ENCODE measurements around the gene OLR1. TPM values are rescaled to one million over a fixed set of nuclear protein-coding genes. Genes with fewer than 3 reads are reported as not detected.

Gene OLR1
- total and polyA plus RNA-seq, 2 donors (not counting 1 experiment from before 2014, with no cell fraction given): not detected

DNA sequence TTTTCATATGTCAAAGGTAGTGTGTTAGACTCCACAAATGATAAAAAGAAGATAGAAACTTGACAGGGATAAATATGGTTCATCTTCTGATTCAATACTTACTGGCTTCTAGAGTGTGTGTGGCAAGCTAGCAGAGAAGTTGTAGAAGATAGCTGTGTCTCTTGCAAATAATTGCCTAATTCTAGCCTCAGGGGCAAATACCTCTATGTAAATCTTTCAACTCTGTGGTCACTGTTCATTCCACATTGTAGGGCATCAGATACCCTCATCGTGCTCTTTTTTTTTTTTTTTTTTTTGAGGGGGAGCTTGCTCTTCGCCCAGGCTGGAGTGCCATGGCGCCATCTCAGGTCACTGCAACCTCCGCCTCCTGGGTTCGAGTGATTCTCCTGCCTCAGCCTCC is 1.7 kb downstream of the OLR1 start:
- H3K27ac Mint-ChIP-seq: no peak overlapping the region

DNA sequence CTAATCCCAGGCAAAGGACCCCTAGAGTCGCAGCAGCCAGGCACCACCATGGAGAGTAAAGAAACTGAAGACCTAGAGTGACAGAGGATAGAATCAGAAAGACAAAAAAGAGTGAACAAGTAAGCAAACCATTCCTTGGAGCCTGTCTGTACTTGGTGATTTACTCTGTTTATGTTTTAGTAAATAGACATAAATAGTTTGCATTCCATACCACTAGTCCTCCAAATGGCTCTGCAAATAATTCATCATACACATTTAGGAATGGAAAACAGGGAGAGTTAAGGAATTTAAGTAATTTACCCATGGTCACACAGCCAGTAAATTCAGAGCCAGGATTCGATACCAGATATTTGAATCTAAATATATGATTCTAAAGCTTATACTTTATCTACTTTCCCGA is 2.8 kb downstream of the OLR1 start:
- H3K36me3 ChIP-seq (replicated peaks in 1 of 2; ENCODE audit: control extremely low read depth in 1 of 2, control insufficient read depth in 1 of 2, extremely low read depth in 1 of 2, insufficient read depth in 2 of 2, low read length in 1 of 2): no peaks in the 10 kb centered on the region
- WGBS (ENCODE audit: insufficient coverage): 100% methylated on average over 1 of the region's 3 CpGs
- H3K4me1 Mint-ChIP-seq: no peaks in the 10 kb centered on the region
- ChIA-PET CTCF (no interaction called here), POLR2A (no interaction called here)
- no peak for ATAC-seq (ENCODE audit: low read depth)
- no peak for DNase-seq
- no peak overlapping the region for H3K4me3 Mint-ChIP-seq
- no peak overlapping the region for H3K9ac ChIP-seq (ENCODE audit: low read length)
- intact Hi-C loops (cut with micrococcal nuclease): no loop called here
- no peak overlapping the region for H3K4me3 ChIP-seq (ENCODE audit: control extremely low read depth in 1 of 5, extremely low read depth in 1 of 5, insufficient read depth in 1 of 5, low read depth in 2 of 5, low read length in 4 of 5)
- H3K4me2 ChIP-seq (replicated peaks; ENCODE audit: low read depth, low read length, poor library complexity, severe bottlenecking): no peak overlapping the region
- H3K9me3 ChIP-seq (ENCODE audit: control extremely low read depth in 1 of 3, control insufficient read depth in 2 of 3, insufficient read depth in 1 of 3, low read length in 2 of 3): no peaks in the 10 kb centered on the region
- no peaks in the 10 kb centered on the region for H3K9me3 Mint-ChIP-seq (ENCODE audit: insufficient read depth)
- no peak overlapping the region for H3K27ac Mint-ChIP-seq
- no peaks in the 10 kb centered on the region for H4K20me1 ChIP-seq (ENCODE audit: control insufficient read depth, insufficient read depth, low read length, poor library complexity, severe bottlenecking)
- peaks cover 36% of the 10 kb centered on the region for H3K27me3 Mint-ChIP-seq
- no peak overlapping the region for H3K27ac ChIP-seq (ENCODE audit: low read length in 2 of 2)
- H3K27me3 ChIP-seq (replicated peaks in 1 of 4; ENCODE audit: control extremely low read depth in 1 of 4, control insufficient read depth in 3 of 4, insufficient read depth in 4 of 4, low read length in 3 of 4): peaks cover 0 to 7% (median 3%) of the 10 kb centered on the region in 4 experiments
- TF ChIP-seq EZH2 (IDR thresholded peaks at IDR 0.05; ENCODE audit: borderline replicate concordance, insufficient read depth, low read depth, low read length, poor library complexity, severe bottlenecking) (no peak), CTCF (IDR thresholded peaks at IDR 0.05) (no peak)
- no peak overlapping the region for H2AFZ ChIP-seq (ENCODE audit: insufficient read depth, low read depth, low read length, poor library complexity, severe bottlenecking)
- H3K4me1 ChIP-seq (ENCODE audit: control insufficient read depth in 2 of 2, insufficient read depth in 2 of 2, low read length in 2 of 2): no peaks in the 10 kb centered on the region
- no peaks in the 10 kb centered on the region for H3K79me2 ChIP-seq (ENCODE audit: control insufficient read depth, insufficient read depth, low read length)

More for the DNA sequence above, 1.7 kb downstream of the OLR1 start:
- Histone ChIP-seq H3K27me3 (replicated peaks in 1 of 4; ENCODE audit: control extremely low read depth in 1 of 4, control insufficient read depth in 3 of 4, insufficient read depth in 4 of 4, low read length in 3 of 4) (peaks cover 0 to 7% (median 3%) of the 10 kb centered on the region in 4 experiments), H3K4me3 (ENCODE audit: control extremely low read depth in 1 of 5, extremely low read depth in 1 of 5, insufficient read depth in 1 of 5, low read depth in 2 of 5, low read length in 4 of 5) (no peak overlapping the region), H2AFZ (ENCODE audit: insufficient read depth, low read depth, low read length, poor library complexity, severe bottlenecking) (no peak overlapping the region), H3K9ac (ENCODE audit: low read length) (no peak overlapping the region), H3K4me2 (replicated peaks; ENCODE audit: low read depth, low read length, poor library complexity, severe bottlenecking) (no peak overlapping the region), H3K36me3 (replicated peaks in 1 of 2; ENCODE audit: control extremely low read depth in 1 of 2, control insufficient read depth in 1 of 2, extremely low read depth in 1 of 2, insufficient read depth in 2 of 2, low read length in 1 of 2) (no peaks in the 10 kb centered on the region), H4K20me1 (ENCODE audit: control insufficient read depth, insufficient read depth, low read length, poor library complexity, severe bottlenecking) (no peaks in the 10 kb centered on the region), H3K9me3 (ENCODE audit: control extremely low read depth in 1 of 3, control insufficient read depth in 2 of 3, insufficient read depth in 1 of 3, low read length in 2 of 3) (no peaks in the 10 kb centered on the region), H3K27ac (ENCODE audit: low read length in 2 of 2) (no peak overlapping the region), H3K4me1 (ENCODE audit: control insufficient read depth in 2 of 2, insufficient read depth in 2 of 2, low read length in 2 of 2) (no peaks in the 10 kb centered on the region), H3K79me2 (ENCODE audit: control insufficient read depth, insufficient read depth, low read length) (no peaks in the 10 kb centered on the region)
- WGBS (ENCODE audit: insufficient coverage): 67% methylated on average over 5 of the region's 5 CpGs
- CTCF ChIA-PET: interaction anchor here (0.6 to 1.1 kb wide), 4 partner anchors 8 to 20 kb away, joined by 3 to 4 read pairs (median 3); no protein-coding TSS in a partner anchor
- no peak for DNase-seq
- H3K4me1 Mint-ChIP-seq: no peaks in the 10 kb centered on the region
- H3K4me3 Mint-ChIP-seq: no peak overlapping the region
- POLR2A ChIA-PET: no interaction called here
- no peaks in the 10 kb centered on the region for H3K9me3 Mint-ChIP-seq (ENCODE audit: insufficient read depth)
- intact Hi-C loops (cut with micrococcal nuclease): no loop called here
- peaks cover 43% of the 10 kb centered on the region for H3K27me3 Mint-ChIP-seq
- no peak for ATAC-seq (ENCODE audit: low read depth)
- no peak for TF ChIP-seq EZH2 (IDR thresholded peaks at IDR 0.05; ENCODE audit: borderline replicate concordance, insufficient read depth, low read depth, low read length, poor library complexity, severe bottlenecking)
- no peak for TF ChIP-seq CTCF (IDR thresholded peaks at IDR 0.05)
